Retina (tissue), 1 donor: ENCODE results near the gene GABRG3.

Source experiments
- DNase-seq: peaks from one replicate; pipeline ENCODE4 v3.0.0-alpha.2; 2016

GABRG3 gene

DNA sequence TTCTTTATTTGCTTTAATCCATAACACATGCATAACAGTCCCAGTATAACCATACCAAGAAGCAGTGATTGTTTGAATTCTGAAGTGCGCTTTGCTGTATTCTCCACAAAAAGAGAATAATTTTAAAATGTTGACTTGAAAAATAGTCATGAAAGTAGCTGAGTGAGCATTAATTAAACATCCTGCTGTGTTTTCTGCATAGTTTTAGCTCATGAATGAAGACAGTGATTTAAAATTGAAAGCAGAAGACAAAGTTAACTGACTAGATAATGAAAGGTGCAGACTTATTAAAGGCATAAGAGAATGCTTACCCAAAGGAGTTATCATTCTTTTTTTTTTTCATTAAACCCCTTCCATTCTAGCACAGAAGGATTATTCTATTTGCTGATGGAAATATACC lies 143.5 kb downstream of the GABRG3 start:
- no peak for DNase-seq

GRCh38 chr15:27119695-27120266 lies 148.8 kb downstream of the GABRG3 start:
- DNase-seq: no peak

GRCh38 chr15:27121672-27122071 lies 150.7 kb downstream of the GABRG3 start:
- DNase-seq: no peak

DNA sequence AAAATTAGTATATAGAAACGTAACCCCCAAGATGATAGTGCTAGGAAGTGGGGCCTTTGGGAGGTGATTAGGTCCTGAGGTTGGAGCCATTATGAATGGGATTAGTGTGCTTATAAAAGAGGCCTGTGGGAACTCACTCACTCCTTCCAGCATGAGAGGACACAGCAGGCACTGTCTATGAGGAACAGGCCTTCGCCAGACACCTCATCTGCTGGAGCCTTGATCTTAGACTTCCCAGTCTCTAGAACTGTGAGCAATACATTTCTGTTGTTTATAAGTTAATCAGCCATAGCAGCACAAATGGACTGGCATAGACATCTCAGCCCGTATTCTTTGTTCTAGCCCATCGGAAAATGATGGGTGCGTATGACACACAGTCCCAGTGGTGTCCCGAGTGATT lies 152.3 kb downstream of the GABRG3 start:
- DNase-seq: no peak

GRCh38 chr15:27123808-27124207 lies 152.8 kb downstream of the GABRG3 start:
- DNase-seq: no peak

DNA sequence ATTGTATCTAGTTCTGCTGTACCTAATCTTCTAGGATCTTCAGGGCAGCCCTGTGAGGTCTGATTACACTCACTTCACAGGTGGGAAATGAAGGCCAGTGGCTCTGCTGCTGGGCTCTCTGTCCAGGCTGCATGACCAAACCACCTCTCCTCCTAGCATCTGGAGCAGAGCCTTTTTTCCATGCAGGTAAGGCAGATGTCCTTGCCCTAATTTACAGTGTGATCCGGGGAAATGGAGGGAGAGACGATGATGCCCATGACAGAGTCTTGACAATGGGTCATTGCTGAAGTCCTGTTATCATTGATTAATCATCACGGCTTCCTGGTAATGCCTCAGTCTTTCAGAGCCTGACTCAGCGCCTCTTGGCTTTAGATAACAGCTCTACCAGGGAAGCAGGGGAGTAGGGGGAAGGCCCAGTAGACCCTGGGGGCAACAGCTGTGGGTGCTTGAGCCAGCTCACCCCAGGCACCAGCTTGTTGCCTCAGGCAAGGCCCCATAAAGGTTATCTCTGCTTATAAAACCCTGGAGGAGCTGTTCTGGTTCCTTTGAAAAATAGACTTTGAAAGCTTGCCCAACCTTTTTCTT lies 153.4 kb downstream of the GABRG3 start:
- DNase-seq: no peak

DNA sequence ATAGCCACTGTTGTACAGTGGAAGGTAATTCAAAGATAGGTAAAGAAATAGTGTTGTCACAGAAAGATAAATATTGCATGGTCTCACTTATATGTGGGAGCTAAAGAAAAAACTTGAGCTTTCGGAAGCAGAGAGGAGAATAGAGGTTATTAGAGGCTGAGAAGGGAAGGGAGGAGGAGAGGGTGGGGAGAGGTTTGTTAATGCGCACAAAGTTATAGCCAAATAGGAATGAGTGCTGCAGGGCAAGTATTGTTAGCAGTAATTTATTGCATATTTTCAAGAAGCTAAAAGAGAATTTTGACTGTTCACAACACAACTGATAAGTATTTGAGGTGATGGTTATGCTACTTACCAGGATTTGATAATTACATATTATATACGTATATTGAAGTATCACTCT lies 154.2 kb downstream of the GABRG3 start:
- DNase-seq: no peak

GRCh38 chr15:27126449-27126848 lies 155.5 kb downstream of the GABRG3 start:
- DNase-seq: no peak

DNA sequence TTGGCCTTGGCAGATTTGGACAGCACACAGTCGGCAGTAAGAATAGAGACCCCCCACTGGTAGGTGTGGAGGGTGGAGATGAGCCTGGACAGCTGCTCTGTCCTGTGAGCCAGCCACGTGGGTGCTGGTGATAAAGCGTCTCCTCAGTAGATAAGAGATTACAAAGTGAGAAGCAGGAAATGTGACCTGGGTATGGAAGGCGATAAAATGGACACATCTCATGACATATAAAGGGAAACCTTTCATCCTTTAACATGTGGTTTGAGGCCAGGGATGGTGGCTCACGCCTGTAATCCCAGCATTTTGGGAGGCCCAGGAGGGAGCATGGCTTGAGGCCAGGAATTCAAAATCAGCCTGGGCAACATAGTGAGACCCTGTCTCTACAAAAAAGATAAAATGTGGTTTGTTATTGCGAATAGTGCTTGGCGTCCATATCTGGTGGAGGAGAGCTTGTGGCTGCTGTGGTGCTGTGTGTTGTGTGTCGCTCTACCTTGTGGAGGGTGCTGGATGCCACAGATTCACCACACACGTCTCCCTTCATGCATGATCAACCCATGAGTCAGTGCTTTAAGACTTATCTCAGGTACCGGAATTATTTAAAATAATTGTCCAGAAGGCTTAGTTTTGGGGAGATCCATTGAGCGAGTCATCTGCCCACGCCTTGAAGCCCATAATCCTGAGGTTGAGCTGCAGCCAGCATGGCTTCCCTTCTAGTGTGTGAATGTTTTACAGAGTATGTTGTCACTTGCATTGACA lies 157.0 kb downstream of the GABRG3 start:
- no peak for DNase-seq

DNA sequence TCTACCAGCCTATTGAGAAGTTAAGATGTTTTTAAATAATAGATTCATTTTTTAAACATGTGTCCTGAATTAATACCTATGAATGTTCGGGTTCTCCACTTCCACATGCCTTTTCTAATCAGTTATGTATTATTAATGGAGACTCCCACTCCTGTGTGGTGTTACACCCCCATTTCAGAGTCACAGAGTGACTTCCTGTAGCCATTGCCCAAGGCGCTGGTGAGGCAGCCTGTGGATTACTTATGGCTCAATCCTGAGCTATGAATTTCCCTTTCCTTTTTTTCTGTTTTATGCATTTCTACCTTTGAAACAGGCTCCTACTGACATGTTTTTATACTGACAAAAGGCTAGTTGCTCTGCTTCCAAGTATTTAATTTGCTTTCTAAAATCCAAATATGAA lies 162.3 kb downstream of the GABRG3 start:
- no peak for DNase-seq

- no peak for DNase-seq
Measured at GRCh38 chr15:27134481-27134880, 163.5 kb downstream of the GABRG3 start.

GRCh38 chr15:27135151-27135550 lies 164.2 kb downstream of the GABRG3 start:
- no peak for DNase-seq

- DNase-seq: no peak
Measured at GRCh38 chr15:27137127-27137526, 166.1 kb downstream of the GABRG3 start.

DNA sequence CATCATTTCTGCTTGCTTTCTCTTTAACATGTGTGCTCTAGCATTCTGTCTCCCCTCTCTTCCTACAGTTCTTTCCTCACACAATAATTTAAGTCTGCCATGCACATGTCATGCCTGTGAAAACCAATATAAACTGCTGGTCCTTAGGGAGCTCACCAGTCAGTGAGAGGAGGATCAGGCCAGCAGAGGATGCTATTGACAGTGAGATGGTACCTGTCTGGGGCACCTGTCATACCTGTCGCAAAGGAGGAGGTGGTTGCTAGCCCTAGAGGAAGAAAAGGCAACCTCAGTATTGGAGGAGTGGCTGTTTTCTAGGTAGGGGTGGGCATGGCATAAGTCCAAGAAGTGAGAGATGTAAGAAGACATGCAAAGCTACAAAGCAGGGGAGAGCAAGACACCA lies 194.6 kb downstream of the GABRG3 start:
- no peak for DNase-seq

GRCh38 chr15:27166917-27167316 lies 195.9 kb downstream of the GABRG3 start:
- DNase-seq: no peak

DNA sequence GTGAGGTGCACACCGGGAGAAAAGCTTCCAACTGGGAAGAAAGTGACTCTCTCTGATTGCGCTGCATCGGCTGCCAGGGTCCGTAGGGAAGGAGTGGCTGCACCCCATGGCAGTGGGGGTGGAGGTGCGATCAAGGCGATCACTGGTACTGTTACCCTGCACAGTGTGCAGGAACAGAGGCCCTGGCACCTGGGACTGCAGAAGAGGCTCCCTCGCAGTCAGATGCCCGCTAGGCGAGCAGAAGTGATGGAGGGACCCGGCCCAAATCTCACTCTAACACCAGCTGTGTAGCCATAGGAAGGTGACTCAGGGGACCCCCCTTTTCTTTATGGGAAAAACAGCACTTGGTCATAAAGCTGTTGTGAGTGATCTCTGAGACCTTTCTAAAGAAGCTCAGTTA lies 196.8 kb downstream of the GABRG3 start:
- DNase-seq: no peak

- no peak for DNase-seq
Measured at GRCh38 chr15:27170851-27171250, 199.9 kb downstream of the GABRG3 start.

DNA sequence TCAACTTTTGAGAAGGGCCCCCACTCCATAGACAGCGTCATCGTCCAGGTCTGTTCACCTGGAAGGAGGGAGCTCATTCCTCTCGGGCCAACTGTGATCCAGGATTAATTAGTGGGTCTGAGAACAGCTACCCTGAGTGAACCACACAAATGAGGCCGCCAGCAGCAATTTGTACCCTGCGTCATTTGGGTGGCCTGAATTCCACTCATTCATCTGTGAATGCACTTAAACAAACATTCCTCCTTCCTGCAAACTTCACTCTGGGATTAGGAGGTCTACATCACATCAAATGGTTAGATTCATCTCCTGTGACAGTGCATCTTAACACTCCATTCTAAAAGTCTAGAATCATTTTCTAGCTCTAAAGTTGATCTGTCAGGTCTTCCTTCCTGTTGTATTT lies 201.8 kb downstream of the GABRG3 start:
- no peak for DNase-seq

DNA sequence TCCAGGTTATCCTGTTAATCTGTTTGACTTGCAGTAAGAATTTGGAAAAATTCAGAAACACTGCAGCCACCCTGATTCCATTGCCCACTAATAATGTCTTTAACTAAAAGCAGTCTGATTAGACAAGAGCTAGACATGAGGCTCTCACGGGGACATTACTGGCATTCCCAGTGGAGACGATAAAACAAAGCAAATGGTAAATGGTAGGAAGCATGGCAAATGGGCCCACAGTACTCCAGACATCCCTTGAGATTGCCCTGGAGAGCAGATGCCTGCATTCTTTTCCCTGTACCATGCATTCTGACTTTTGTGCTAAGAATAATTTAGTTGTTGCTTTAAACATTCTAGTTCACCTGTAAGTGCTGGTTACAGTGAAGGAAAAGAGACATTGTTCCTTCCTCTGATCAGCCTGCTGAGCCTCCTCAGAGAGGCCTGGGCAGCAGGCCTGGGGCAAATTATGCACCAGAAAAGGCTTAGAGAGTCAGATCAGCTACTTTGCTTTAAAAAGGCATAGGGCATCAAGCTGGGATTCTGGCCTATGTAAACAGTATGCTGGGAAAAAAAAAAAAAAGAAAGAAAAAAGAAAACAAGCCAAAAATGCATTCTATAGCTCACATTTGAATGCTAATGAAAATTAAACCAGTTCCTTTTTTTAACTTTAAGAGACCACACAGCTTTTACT lies 204.6 kb downstream of the GABRG3 start:
- DNase-seq: no peak

DNA sequence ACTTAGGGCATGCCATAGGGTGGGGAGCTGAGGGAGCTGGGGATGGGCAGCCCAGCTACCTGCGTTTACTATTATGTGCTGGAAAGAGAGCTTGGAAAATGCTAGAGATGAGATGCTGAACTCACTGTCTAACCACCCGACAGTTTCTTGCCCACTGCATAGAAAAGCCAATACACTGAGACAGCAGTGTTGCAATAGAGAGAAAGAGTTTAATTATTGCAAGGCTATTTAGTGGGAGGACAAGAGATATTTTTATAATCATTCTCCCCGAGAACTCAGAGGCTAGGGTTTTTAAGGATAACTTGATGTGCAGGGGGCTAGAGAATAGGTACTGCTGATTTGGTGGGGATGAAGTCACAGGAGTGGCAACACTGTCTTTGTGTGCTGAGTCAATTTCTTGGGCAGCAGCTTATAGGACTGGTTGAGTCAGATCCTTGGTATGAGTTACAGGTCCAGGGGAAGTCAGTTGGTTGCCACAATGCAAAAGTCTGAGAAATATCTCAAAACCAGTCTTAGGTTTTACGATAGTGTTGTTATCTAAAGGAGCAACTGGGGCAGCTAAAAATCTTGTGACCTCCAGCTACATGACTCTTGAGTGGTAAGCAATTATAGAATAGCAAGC lies 205.9 kb downstream of the GABRG3 start:
- no peak for DNase-seq

- DNase-seq: no peak
Measured at GRCh38 chr15:27179789-27180188, 208.8 kb downstream of the GABRG3 start.

DNA sequence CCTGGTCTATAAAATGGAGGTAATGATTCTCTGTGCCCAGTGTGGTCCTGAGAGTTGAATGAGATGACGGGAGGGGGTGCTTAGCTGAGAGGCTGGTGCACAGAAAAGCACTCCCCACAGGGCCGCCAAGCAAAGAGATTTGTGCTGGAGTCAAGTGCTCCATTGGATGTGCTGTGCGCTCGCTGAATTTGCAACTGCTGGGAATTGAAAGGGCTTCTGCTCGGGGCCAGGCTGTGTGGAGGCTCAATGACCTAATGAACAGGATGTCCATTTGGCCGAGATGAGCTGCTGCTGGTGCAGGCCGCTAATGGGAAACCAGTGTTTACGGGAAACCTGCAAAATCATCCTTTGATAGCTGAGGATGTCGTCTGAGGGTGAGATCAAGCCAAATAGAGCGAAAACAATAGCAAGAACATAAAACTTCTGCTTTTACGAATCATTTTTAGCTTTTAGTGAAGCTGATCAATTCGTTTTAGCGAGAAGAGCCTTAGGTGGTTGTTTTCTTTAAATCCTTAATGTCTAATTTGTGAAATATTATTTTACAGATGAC lies 211.7 kb downstream of the GABRG3 start:
- DNase-seq: peak; percentile 68

GRCh38 chr15:27183201-27183600 lies 212.2 kb downstream of the GABRG3 start:
- DNase-seq: peak; percentile 66
